Measurements from ENCODE around the gene MAPRE3.
A peak's percentile ranks its signal among the peaks of the same experiment; 100 is the strongest.
"Not testable (repeated sequence)": the region's sequence is repeated elsewhere in the genome, so short reads cannot be mapped to it uniquely, and the experiment has no call there.

The MAPRE3 gene

DNA sequence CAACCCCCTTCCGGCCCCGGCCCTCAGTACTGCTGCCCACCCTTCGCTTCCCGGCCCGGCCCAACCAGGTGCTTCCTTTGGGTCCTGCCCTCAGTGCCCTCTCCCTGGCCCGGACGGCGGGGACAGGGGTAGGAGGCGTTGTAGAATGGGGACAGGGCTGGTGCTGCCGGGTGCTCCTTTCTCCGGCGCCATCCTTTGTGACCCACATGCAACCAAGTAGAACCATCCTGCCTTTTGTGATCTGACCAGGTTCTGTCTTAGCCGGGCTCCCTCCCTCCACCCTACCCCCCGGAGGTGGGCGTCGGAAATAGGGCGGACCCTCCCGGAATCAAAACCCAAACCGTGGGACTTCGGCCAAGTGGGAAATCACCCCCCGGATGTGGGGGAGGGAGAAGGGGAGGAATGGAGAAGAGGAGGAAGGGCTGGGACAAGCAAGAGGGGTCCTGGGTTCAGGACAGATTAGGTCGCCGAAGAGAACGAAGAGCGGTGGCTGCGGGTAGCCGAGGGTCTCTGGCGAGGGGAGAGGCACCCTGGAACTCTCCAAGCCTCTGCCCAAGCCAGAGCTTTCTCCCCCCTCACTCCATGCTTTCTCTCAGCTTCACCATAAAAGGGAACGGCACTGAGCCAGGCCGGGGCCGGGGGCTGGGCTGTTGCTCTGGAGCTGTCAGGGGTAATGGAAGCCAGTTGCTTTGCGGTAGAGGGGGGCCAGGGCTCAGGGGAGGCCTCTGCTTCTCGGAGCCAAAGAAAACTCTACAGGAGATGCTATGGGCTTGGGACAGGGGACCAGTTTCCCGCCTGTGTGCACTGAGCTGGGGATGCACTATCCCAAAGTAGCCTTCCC lies 101.8 kb downstream of the MAPRE3 start:
- no peak for DNase-seq

GRCh38 chr2:27072920-27073319 lies 102.5 kb downstream of the MAPRE3 start:
- no peak for DNase-seq

DNA sequence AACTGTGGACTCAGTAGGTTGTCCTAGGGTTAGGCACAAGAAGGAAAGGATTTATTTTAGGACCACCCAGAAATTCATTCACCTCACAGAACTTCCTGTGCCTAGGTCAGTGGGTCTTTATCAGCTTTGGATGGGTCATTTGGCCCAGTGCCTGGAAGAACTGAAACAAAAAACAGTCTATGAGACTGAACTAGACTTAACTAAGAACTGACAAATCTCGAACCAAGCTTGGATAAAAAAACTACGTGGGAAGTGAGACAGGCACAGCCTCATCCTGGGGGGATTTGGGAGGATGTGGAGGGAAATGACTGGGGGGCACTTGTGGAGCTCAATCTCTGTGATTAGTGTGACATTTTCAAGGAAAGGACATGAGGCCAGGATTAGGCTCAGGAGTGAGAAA lies 103.3 kb downstream of the MAPRE3 start:
- no peak for DNase-seq

DNA sequence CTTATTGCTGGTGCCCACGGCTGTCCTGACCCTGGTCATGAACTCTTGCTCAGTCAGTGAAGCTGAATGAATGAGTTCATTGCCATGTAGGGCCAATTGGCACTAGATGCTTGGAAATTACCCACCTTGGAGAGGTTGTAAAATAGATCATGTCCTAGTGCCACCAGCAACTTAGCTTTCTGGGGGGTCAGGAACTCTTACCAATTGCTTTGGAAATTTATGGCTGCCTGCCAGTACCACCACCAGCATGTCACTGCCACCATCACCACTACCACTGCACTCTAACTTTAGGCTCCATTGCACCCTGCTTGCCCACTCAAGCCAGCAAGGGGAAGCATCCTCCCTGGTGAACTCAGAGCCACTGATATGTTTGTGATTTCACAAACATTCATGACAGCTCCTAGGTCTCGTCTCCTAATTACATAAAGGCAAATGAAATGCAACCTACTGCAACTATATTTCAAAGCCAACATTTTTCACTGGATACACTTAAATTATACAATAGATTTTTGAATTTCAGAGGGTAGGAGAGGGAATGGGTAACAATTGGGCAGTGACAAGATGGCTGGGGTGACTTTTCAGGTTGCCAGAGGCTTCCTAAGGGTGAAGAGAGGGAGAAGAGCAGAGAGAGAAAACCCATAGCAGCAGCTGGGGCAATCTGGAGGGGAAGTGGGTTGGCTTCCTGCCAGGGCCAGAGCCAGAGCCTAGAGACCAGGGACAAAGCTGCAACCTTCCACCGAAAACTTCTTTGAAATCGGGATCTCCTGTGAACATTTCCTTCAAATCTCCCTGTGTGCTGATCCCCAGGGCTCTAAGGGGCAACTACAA lies 104.5 kb downstream of the MAPRE3 start:
- DNase-seq: peak; percentile 57

- not testable (repeated sequence) for DNase-seq
Observed at GRCh38 chr2:27075566-27075871, 105.1 kb downstream of the MAPRE3 start.

DNA sequence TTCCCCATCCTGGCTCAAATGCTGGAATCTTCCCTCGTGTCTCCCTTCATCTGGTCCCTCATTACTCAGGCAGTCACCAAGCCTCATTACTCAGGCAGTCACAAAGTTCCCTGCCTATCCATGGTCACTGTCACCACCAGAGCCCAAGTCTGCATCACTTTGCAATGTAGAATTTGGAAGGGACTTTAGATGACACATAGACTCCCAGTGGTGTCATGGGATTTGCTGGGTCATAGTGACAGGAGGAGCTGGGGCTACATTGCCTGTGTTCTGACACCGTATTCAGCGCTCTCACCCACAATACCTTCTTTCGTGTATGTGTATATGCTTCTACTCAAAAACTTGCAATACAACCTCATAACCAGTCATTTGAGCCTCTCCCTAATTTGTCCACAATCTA lies 105.9 kb downstream of the MAPRE3 start:
- DNase-seq: no peak

Measured in central memory CD4-positive, alpha-beta T cell (primary cell).